Measurements from ENCODE around the gene C2.

GRCh38 chr6:31945154-31945506 is 17.6 kb downstream of the C2 start:
- TF ChIP-seq CTCF (conservative IDR thresholded peaks at IDR 0.05) (no peak), EZH2 (IDR thresholded peaks at IDR 0.05; ENCODE audit: low read depth) (no peak)

Measured in PC-9 (cell line).